WTC11 (cell line): Measurements from ENCODE around the gene ETNK1.

Source experiments
- ATF2 ChIP-seq: sonication (generic); formaldehyde crosslinking; IDR thresholded peaks from 2 replicates; pipeline ENCODE4 v1.8.1; 2022; ENCODE audit warnings: low read depth, missing genetic modification reagents, borderline replicate concordance
- ATF3 ChIP-seq: sonication (generic); formaldehyde crosslinking; conservative IDR thresholded peaks from 2 replicates; pipeline ENCODE4 v1.8.1; 2022; ENCODE audit warnings: mild to moderate bottlenecking, missing genetic modification reagents
- CTCF ChIP-seq: fragments of 200-600 bp; IDR thresholded peaks from 2 replicates; pipeline ENCODE4 v1.8.0; 2022; ENCODE audit warnings: antibody characterized with exemption
- FOXK1 ChIP-seq: sonication (generic); formaldehyde crosslinking; IDR thresholded peaks from 2 replicates; pipeline ENCODE4 v1.8.0; 2022; ENCODE audit warnings: mild to moderate bottlenecking, moderate library complexity, missing genetic modification reagents
- MAX ChIP-seq: sonication (generic); formaldehyde crosslinking; IDR thresholded peaks from 2 replicates; pipeline ENCODE4 v1.8.0; 2022; ENCODE audit warnings: mild to moderate bottlenecking, missing genetic modification reagents
- MLX ChIP-seq: sonication (generic); formaldehyde crosslinking; IDR thresholded peaks from 2 replicates; pipeline ENCODE4 v1.8.1; 2023; ENCODE audit warnings: mild to moderate bottlenecking, missing genetic modification reagents, moderate library complexity
- NR3C1 ChIP-seq: sonication (generic); formaldehyde crosslinking; conservative IDR thresholded peaks from 2 replicates; pipeline ENCODE4 v1.8.1; 2023; ENCODE audit warnings: low read depth, mild to moderate bottlenecking, missing genetic modification reagents
- RELA ChIP-seq: sonication (generic); formaldehyde crosslinking; IDR thresholded peaks from 2 replicates; pipeline ENCODE4 v1.8.1; 2022; ENCODE audit warnings: missing genetic modification reagents, mild to moderate bottlenecking, borderline replicate concordance
- STAT6 ChIP-seq: sonication (generic); formaldehyde crosslinking; conservative IDR thresholded peaks from 2 replicates; pipeline ENCODE4 v1.8.1; 2023; ENCODE audit warnings: mild to moderate bottlenecking, low read depth, missing genetic modification reagents, moderate library complexity
- TEAD4 ChIP-seq: sonication (generic); formaldehyde crosslinking; IDR thresholded peaks from 2 replicates; pipeline ENCODE4 v1.8.0; 2022; ENCODE audit warnings: mild to moderate bottlenecking, missing genetic modification reagents
- ZBTB43 ChIP-seq: sonication (generic); formaldehyde crosslinking; IDR thresholded peaks from 2 replicates; pipeline ENCODE4 v1.8.1; 2023; ENCODE audit warnings: mild to moderate bottlenecking, missing genetic modification reagents
- ZNF138 ChIP-seq: sonication (generic); formaldehyde crosslinking; conservative IDR thresholded peaks from 2 replicates; pipeline ENCODE4 v1.8.1; 2022; ENCODE audit warnings: mild to moderate bottlenecking, moderate library complexity, missing genetic modification reagents
- ZNF396 ChIP-seq: fragments of 250-450 bp; sonication (Bioruptor Pico); IDR thresholded peaks from 2 replicates; pipeline ENCODE4 v1.8.0; 2021; ENCODE audit warnings: mild to moderate bottlenecking, moderate library complexity, borderline replicate concordance

- TF ChIP-seq CTCF (no peak), ATF2 (CRISPR knock-in tag) (no peak), ZNF396 (CRISPR knock-in tag) (no peak), RELA (no peak), STAT6 (CRISPR knock-in tag) (no peak), FOXK1 (CRISPR knock-in tag) (no peak), ATF3 (CRISPR knock-in tag) (no peak), ZNF138 (CRISPR knock-in tag) (no peak), MLX (CRISPR knock-in tag) (no peak), MAX (CRISPR knock-in tag) (no peak), ZBTB43 (CRISPR knock-in tag) (no peak), NR3C1 (CRISPR knock-in tag) (no peak), TEAD4 (CRISPR knock-in tag) (no peak)
Observed at GRCh38 chr12:22653791-22654190, 28.8 kb downstream of the ETNK1 start.
